Left lobe of liver (tissue), 2 donors: ENCODE data around the gene EDC4. TPM values are rescaled to one million over a fixed set of nuclear protein-coding genes. Genes with fewer than 3 reads are reported as not detected.
"Not testable (repeated sequence)": the region's sequence is repeated elsewhere in the genome, so short reads cannot be mapped to it uniquely, and the experiment has no call there.

Experiments used
- ATAC-seq: fragments of 200-7000 bp; cut with Tn5 transposase; one replicate; pipeline ENCODE4 v1.9.1; 2020; ENCODE audit warnings: mild to moderate bottlenecking, moderate library complexity
- DNase-seq: peaks from one replicate; pipeline ENCODE4 v3.0.0-alpha.2; 2020; ENCODE audit warnings: low spot score
- total RNA-seq: library from RNA; stranded (reverse); gene quantifications from one replicate; pipeline ENCODE4 v1.2.1, GENCODE V29; 2021
- donor health status: DM: no; HTN: no; CAD: no; lungs with moderate emphysema.
- donor health status: DM: no; HTN: yes; CAD: no.

Gene EDC4
- total RNA-seq, 1 donor from 2014 or later = 22.1 TPM

GRCh38 chr16:67893743-67894399 is 21.0 kb downstream of the EDC4 start:
- no peak for DNase-seq
- ATAC-seq = peak; percentile 6

GRCh38 chr16:67897231-67897630 is 24.4 kb downstream of the EDC4 start:
- no peak for DNase-seq
- no peak for ATAC-seq

- ATAC-seq (peak; percentile 57), DNase-seq (no peak)
These were observed 28.9 kb downstream of the EDC4 start for GRCh38 chr16:67901734-67902133.

GRCh38 chr16:67902831-67903230 is 30.0 kb downstream of the EDC4 start:
- DNase-seq (no peak), ATAC-seq (no peak)

DNA sequence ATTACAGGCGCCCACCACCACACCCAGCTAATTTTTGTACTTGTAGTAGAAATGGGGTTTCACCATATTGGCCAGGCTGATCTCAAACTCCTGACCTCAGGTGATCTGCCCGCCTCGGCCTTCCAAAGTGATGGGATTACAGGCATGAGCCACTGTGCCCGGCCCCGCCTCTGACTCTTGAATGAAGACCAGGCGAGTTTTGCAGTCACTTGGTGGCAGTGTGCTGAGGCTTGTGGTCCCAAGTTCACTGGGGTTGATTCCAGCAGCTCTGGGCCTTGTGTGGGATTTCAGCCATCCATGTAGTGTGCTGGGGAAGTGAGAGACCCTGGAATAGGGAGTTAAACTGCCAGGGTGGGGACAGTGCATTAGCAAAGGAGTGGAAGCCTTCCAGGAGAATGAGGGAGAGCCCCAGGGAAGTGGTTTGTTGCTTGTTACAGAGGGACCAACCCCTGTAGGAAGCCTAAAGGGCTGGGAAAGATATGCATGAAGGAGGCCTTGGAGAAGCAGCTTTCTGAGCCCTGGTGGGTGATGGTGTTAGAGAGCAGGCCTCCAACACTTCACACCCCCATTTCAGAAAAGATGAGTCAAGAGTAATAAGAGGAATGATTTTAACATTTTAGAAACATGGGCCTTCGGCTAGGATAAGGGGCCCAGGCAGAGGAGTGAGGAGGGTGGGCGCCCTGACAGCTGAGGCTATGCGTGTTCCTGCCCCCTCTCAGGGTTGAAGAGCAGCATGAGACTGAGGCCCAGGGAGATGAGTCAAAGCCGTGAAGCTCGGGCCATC is 34.7 kb downstream of the EDC4 start:
- DNase-seq = peak; percentile 83
- ATAC-seq = peak; percentile 96

- DNase-seq (no peak), ATAC-seq (no peak)
These were observed 36.3 kb downstream of the EDC4 start for GRCh38 chr16:67909056-67909742.

DNA sequence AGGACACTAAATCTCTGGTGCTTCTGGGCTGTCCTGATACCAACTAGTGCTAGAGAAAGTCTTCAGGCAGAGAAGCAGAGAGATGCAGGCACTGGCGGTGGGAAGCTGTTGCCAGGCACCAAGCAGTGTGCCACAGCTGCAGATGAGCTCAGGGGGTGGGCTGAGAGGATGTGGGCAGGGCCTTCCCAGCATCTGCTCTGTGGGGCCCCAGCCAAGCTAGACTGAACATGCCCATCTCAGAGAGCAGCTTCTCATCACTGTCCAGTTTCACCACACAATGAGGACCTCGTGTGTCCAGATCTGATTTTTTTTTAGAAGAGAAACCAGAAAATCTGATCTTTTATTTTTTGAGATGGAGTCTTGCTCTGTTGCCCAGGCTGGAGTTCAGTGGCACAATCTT is 37.3 kb downstream of the EDC4 start:
- ATAC-seq = no peak
- no peak for DNase-seq

GRCh38 chr16:67914758-67915495 is 42.1 kb downstream of the EDC4 start:
- DNase-seq (peak; percentile 77), ATAC-seq (peak; percentile 67)

DNA sequence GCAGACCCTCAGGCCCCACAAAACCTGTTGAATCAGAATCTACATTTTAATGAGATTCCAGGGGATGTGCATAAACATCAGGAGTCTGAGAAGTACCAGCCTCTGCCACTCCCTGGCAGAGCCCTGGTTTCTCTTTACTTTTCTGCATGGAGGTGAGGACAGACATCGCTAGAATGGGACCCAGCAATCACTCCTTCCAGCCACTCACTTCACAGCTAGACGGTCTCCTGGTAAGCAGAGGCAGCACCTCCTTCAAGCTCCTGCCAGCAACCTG is 42.6 kb downstream of the EDC4 start:
- not testable (repeated sequence) for DNase-seq
- peak; percentile 7 for ATAC-seq

DNA sequence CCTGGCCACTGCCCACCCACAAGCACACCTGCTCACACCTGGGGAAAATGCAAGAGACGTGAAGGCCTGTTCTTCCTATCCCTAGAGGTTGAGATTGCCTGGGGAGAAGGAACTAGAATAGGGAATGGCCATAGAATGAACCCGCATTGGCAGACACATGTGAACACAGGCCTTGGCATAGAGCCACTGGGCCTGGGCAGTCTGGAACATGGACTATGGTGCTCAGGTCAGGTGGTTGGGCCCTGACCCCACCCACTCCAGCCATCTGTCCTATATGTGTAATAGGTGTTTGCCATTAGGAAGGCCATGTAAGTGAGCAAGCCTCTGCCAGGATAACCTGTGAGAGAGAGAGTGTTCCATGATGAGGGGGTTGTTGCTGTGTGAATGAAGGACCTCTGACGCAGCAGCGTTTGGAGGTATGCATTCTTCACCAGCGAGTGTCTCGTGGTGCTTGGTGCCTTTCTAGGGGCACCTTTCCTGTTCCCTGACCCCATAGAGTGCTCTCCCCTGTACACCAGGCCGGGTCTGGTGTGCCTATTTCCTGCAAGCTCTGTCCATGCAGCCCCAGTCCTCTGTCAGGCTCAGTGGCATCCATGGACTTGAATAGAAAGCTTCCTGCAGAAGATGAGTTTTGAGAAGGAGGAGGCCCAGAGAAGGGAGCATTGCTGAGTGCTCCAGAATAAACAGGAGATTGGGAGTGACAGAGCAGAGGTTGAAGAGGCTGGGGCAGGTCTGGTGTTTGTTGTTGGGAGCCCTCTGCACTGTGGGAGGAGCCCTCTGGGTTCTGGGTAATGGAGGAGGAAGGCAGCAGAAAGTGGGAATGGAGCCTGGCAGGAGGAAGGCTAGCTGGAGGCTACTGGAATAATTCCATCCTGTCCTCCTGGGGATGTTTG is 43.2 kb downstream of the EDC4 start:
- DNase-seq (peak; percentile 89), ATAC-seq (peak; percentile 84)

- DNase-seq (peak; percentile 51), ATAC-seq (peak; percentile 7)
These were observed 44.4 kb downstream of the EDC4 start for GRCh38 chr16:67917140-67917851.

- ATAC-seq = no peak
- DNase-seq = no peak
These were observed 45.0 kb downstream of the EDC4 start for GRCh38 chr16:67917852-67918236.

- no peak for ATAC-seq
- DNase-seq = no peak
These were observed 46.9 kb downstream of the EDC4 start for GRCh38 chr16:67919622-67920221.

DNA sequence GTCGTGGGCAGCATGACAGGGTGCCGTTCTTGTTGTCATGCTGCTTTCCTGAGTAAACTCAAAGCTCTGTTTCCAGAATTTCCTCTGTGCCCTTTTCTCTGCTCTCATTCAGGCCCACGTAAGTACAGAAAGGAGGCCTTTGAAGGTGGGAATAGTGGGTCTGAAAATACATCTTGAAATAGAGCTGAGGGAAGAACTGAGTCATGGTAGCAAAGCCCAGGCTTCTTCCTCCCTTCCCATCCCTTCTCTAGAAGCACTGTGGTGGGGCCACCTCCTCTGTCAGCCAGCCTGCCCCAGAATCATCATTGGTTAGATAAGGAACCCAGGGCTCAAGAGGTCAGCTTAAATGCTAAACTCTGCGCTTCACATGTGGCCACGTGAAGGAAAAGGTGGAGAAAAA is 49.4 kb downstream of the EDC4 start:
- ATAC-seq (no peak), DNase-seq (no peak)

GRCh38 chr16:67922740-67923139 is 49.9 kb downstream of the EDC4 start:
- DNase-seq (no peak), ATAC-seq (no peak)

DNA sequence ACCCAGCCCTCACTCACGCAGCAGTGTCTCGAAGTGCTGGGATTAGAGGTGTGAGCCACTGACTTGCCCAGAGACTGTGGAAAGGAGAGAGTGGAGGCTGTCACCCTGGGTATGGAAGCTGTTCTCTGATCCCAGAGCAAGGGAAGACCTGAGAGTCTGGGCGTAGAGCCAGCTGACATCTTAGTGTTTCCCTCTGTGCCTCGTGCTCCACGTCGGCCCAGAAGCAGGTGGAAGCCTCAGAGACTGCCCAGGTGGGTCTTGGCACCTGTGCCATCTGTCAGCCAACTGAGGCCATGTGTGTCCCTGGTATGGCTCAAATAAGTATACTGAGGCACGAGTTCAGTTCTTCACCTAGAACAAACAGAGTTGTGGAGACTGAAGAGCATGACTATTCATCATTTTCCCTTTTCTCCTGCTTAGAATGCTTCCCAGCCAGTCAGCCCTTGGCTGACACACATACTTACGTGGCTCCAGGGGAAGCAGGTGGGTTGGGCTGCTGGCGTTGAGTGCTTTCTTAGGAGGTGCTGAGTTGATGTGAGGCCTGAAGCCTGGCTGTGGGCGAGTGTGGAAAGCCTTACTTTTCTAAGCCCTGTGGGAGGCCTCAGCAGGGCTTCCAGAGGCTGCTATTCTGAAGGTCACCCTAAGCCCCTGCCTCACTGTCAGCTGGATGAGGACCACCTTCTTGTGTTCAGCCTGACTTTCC is 50.7 kb downstream of the EDC4 start:
- DNase-seq (peak; percentile 47), ATAC-seq (peak; percentile 19)

DNA sequence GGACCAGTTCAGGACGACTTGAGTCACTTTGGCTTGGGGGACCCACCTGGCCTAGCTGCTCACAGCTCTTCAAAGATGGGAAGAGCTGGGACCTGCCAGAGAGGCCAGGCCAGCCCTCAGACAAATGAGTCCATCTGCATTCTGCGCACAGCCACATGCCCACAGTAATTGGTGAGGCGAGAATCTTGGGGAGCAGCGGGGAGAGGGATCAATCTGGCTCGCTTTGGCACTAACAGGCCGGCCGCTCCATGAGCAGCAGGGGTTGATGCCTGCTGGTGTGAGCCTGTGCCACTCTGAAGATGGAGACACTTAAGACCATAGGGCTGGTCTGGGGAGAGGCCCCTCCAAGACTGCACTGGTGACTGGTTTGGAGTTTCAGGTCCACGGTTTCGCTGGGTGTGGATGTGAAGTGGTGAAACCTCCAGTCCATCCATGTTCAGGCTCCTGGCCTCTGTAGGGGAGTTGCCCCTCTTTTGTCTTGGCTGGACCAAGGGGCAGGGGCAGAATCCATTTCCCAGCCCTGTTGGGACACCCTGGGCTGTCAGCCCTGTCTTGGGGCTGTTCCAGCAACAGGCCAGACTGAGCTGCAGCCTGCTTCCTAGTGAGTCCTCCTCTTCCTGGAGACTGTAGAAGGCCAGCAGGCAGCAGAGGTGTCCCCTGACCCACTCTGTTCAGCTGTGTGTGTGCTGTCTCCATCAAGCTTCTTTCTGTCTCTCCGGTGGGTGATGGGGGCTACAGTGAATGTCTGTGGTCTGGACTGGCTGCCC is 51.5 kb downstream of the EDC4 start:
- peak; percentile 42 for ATAC-seq
- peak; percentile 50 for DNase-seq

DNA sequence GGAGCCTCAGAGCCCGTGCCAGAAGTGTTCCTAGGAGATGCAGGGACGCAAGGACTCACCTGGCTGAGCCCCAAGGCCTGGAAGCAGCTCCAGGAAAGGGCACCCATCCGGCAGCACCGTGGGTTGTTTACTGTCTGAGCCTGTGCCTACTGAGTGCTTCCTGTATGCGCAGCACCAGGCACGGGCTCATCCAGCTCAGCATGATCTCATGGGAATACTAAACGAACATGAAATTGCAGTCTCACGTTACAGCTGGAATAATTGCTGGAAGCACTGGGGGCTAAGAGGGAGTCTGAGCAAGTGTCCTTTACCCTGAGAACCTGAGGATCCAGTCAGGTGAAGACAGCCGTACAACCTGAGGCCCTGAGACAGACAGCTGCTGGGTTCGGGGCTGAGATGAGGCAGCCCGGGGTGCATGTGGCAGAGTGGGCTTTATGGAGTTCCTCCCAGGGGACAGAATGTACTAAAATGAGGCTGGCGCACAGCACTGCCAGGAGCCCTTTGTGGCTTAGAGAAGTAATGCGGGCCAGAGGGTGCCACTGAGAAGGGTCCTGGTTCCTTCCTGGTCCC is 53.4 kb downstream of the EDC4 start:
- peak; percentile 46 for DNase-seq

More for the DNA sequence above, 53.4 kb downstream of the EDC4 start:
- no peak for ATAC-seq
